ENCODE measurements around the gene ADO.

DNA sequence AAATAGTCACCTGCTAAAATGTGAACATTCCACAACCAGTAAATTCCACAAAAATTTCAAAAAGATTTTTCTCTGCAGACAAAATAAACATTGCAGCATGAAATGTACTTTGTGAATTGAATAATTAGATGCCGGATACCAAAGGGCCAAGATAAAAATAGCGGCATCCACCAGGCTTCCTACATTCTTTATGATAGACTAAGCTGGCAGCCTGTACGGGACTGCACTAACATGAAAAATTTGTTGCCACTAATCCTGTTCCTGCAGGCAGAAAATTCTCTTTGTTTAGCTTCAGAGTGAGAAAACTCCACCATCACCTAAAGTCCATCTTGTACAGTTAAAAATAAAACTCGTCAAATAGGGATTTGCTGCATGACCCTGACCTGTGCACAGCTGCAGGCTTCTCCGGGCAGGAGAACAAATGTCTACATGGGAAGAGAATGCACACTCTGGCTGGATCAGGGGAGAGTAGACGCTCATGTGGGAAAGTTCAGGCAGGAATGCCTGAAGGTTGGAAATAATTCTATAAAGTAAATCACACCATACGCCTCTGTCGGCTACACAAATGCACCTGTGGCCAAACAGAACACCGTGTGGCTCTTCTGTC lies 15.6 kb upstream of the ADO start:
- TF ChIP-seq USF2 (IDR thresholded peaks at IDR 0.05; ENCODE audit: low read depth, low read length) (no peak), POLR2A (IDR thresholded peaks at IDR 0.05; ENCODE audit: low read depth, low read length) (no peak), CTCF (conservative IDR thresholded peaks at IDR 0.05; ENCODE audit: low read depth, low read length) (no peak), RFX5 (IDR thresholded peaks at IDR 0.05; ENCODE audit: low read depth, low read length) (no peak), BHLHE40 (IDR thresholded peaks at IDR 0.05; ENCODE audit: low read depth, low read length) (no peak), MXI1 (IDR thresholded peaks at IDR 0.05; ENCODE audit: borderline replicate concordance, low read depth, low read length) (no peak), MAZ (IDR thresholded peaks at IDR 0.05; ENCODE audit: borderline replicate concordance, low read depth, low read length) (no peak), RAD21 (IDR thresholded peaks at IDR 0.05; ENCODE audit: low read length) (no peak), SMC3 (IDR thresholded peaks at IDR 0.05; ENCODE audit: low read depth, low read length) (no peak), RCOR1 (IDR thresholded peaks at IDR 0.05; ENCODE audit: insufficient replicate concordance, low read length) (no peak), CEBPB (IDR thresholded peaks at IDR 0.05; ENCODE audit: low read depth, low read length) (no peak), MAFK (IDR thresholded peaks at IDR 0.05; ENCODE audit: low read depth, low read length) (no peak), NFE2L2 (IDR thresholded peaks at IDR 0.05; ENCODE audit: low read depth, low read length) (no peak), CHD1 (IDR thresholded peaks at IDR 0.05; ENCODE audit: low read depth, low read length) (no peak)

Measured in IMR-90 (cell line).